Left ventricle myocardium inferior (tissue), 1 donor: ENCODE measurements around the gene BICDL1. TPM values are rescaled to one million over a fixed set of nuclear protein-coding genes. Genes with fewer than 3 reads are reported as not detected.

ENCODE experiments used
- DNase-seq: peaks from one replicate; pipeline ENCODE4 v3.0.0-alpha.2; 2020
- H3K27ac ChIP-seq: fragments of 200-600 bp; replicated peaks from 2 replicates; pipeline ENCODE4 v1.8.0; 2021
- H3K27me3 ChIP-seq: fragments of 200-600 bp; 2 replicates; pipeline ENCODE4 v1.8.0; 2021; ENCODE audit warnings: low read depth
- H3K36me3 ChIP-seq: fragments of 200-600 bp; 2 replicates; pipeline ENCODE4 v1.8.0; 2021
- H3K4me1 ChIP-seq: fragments of 200-600 bp; 2 replicates; pipeline ENCODE4 v1.8.0; 2021
- H3K4me3 ChIP-seq: fragments of 200-600 bp; 2 replicates; pipeline ENCODE4 v1.8.0; 2021; ENCODE audit warnings: mild to moderate bottlenecking, moderate library complexity
- H3K9me3 ChIP-seq: fragments of 200-600 bp; replicated peaks from 2 replicates; pipeline ENCODE4 v1.8.0; 2021
- intact Hi-C: fragments of 100-400 bp; cut with micrococcal nuclease; formaldehyde crosslinking; loops from one replicate; pipeline ENCODE4 v1.11.0; 2022
- total RNA-seq: library from RNA; stranded (reverse); fragmentation: NEBNext Ultra II Directional; extraction: Animal tissue kit (Norgen Biotek cat#: 25700); gene quantifications from one replicate; pipeline ENCODE4 v1.2.1, GENCODE V29; 2021
- TF ChIP-seq, protein P1 (sequence below): fragments of 200-600 bp; IDR thresholded peaks from 2 replicates; pipeline ENCODE4 v1.8.0; 2021; ENCODE audit warnings: antibody characterized with exemption, mild to moderate bottlenecking, borderline replicate concordance
- donor health status: DM: no; HTN: yes; CAD: no; lungs with severe emphysema.

The BICDL1 gene
- total RNA-seq, 1 donor from 2014 or later = 0.08 TPM

DNA sequence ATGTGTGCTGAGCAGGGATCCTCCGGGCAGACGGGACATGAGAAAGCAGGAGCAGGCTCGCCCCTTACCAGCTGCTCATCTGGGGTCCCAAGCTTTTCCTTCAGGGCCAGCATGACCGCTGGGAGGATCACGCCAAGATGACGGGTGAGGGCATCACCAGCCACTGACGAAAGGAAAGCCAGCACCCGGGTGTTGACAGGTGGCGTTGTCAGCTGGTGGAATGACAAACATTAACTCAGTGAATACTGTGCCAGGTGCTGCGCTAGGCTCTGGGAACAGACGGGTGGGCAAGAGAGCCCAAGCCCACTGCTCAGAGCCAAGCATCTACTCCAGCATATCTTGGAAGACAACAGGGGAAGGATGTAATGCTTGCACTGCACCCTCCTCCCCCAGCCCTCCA is 148.8 kb downstream of the BICDL1 start:
- Histone ChIP-seq H3K27me3 (no peaks in the 10 kb centered on the region), H3K27ac (no peak overlapping the region), H3K36me3 (peaks cover 100% of the 10 kb centered on the region), H3K4me3 (no peak overlapping the region), H3K4me1 (peaks cover 14% of the 10 kb centered on the region), H3K9me3 (no peaks in the 10 kb centered on the region)
- intact Hi-C loops = no loop called here
- TF ChIP-seq, protein P1, sequence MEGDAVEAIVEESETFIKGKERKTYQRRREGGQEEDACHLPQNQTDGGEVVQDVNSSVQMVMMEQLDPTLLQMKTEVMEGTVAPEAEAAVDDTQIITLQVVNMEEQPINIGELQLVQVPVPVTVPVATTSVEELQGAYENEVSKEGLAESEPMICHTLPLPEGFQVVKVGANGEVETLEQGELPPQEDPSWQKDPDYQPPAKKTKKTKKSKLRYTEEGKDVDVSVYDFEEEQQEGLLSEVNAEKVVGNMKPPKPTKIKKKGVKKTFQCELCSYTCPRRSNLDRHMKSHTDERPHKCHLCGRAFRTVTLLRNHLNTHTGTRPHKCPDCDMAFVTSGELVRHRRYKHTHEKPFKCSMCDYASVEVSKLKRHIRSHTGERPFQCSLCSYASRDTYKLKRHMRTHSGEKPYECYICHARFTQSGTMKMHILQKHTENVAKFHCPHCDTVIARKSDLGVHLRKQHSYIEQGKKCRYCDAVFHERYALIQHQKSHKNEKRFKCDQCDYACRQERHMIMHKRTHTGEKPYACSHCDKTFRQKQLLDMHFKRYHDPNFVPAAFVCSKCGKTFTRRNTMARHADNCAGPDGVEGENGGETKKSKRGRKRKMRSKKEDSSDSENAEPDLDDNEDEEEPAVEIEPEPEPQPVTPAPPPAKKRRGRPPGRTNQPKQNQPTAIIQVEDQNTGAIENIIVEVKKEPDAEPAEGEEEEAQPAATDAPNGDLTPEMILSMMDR = no peak
- no peak for DNase-seq

DNA sequence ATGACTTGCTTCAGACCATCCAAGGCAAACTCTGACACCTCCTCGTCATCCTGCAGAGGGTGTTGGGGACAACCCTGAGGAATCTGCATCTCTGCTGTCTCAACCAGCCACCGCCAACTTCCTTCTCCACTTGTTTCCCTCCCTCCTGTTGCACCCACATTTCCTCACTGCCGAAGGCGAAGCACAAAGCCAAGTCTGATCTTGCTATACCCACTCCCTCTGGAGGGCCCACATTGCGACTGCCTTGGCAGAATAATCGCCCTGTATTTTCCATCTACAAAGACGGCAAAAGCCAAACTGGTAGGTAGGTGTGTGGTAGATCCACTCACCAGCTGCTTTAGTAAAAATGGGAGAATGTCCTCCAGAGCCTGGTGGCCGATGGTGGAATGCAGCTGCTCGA is 149.3 kb downstream of the BICDL1 start:
- DNase-seq = no peak
- Histone ChIP-seq H3K9me3 (no peaks in the 10 kb centered on the region), H3K4me3 (no peak overlapping the region), H3K27me3 (no peaks in the 10 kb centered on the region), H3K36me3 (peaks cover 100% of the 10 kb centered on the region), H3K4me1 (peaks cover 8% of the 10 kb centered on the region), H3K27ac (no peak overlapping the region)
- TF ChIP-seq, protein P1 = no peak
- intact Hi-C loops = no loop called here

GRCh38 chr12:120139958-120140357 is 150.9 kb downstream of the BICDL1 start:
- peaks cover 100% of the 10 kb centered on the region for H3K36me3 ChIP-seq
- DNase-seq = no peak
- H3K9me3 ChIP-seq = no peaks in the 10 kb centered on the region
- peaks cover 4% of the 10 kb centered on the region for H3K4me1 ChIP-seq
- intact Hi-C loops = no loop called here
- no peak overlapping the region for H3K4me3 ChIP-seq
- TF ChIP-seq, protein P1 = no peak
- H3K27ac ChIP-seq = no peak overlapping the region
- no peaks in the 10 kb centered on the region for H3K27me3 ChIP-seq

- intact Hi-C loops = no loop called here
- peaks cover 100% of the 10 kb centered on the region for H3K36me3 ChIP-seq
- DNase-seq = no peak
These were observed 151.6 kb downstream of the BICDL1 start for GRCh38 chr12:120140603-120141002.

GRCh38 chr12:120141336-120141735 is 152.3 kb downstream of the BICDL1 start:
- Histone ChIP-seq H3K4me1 (peaks cover 3% of the 10 kb centered on the region), H3K9me3 (no peaks in the 10 kb centered on the region), H3K4me3 (no peak overlapping the region), H3K27me3 (no peaks in the 10 kb centered on the region), H3K36me3 (peaks cover 100% of the 10 kb centered on the region), H3K27ac (no peak overlapping the region)
- no peak for DNase-seq
- TF ChIP-seq, protein P1 = no peak
- intact Hi-C loops = no loop called here

More at GRCh38 chr12:120140603-120141002, 151.6 kb downstream of the BICDL1 start:
- Histone ChIP-seq H3K4me1 (peaks cover 4% of the 10 kb centered on the region), H3K27ac (no peak overlapping the region), H3K27me3 (no peaks in the 10 kb centered on the region), H3K4me3 (no peak overlapping the region), H3K9me3 (no peaks in the 10 kb centered on the region)
- TF ChIP-seq, protein P1 = no peak
